Epithelial cell of esophagus (primary cell): ENCODE results near the gene FPR2.

Source experiments
- DNase-seq: peaks from one replicate; pipeline ENCODE4 v3.0.0; 2010; ENCODE audit warnings: low read depth
- H3K4me3 ChIP-seq: 2 replicates; pipeline ENCODE4 v1.5.1; 2011; ENCODE audit warnings: mild to moderate bottlenecking, low read length, control low read depth
- TF ChIP-seq, protein P1 (sequence below): IDR thresholded peaks from 2 replicates; pipeline ENCODE4 v1.5.1; 2011; ENCODE audit warnings: low read depth, mild to moderate bottlenecking, low read length, control low read depth, inconsistent platforms; ENCODE audit not compliant: insufficient read depth; ENCODE audit errors: missing control alignments

Gene FPR2

DNA sequence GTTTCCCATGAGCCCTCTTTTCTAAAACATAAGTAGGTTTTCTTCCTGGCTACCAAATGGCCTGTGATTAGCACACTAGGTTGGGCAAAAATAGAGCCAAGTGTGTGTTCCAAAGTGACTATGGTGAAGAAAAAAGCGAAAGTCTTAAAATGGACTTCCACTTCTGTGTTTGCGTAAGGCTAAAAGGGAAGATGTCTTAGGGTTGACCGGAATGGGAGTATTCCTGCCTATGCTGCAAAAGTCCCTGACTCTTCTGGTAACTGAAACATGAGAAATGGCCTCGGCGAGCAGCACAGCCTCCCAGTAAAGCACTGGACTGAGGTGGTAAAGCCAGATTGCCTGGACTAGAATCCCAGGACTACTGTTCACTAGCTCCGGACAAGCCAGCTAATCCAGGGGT, 6.9 kb upstream of the FPR2 start:
- no peak for DNase-seq
- no peak overlapping the region for H3K4me3 ChIP-seq
- TF ChIP-seq, protein P1, sequence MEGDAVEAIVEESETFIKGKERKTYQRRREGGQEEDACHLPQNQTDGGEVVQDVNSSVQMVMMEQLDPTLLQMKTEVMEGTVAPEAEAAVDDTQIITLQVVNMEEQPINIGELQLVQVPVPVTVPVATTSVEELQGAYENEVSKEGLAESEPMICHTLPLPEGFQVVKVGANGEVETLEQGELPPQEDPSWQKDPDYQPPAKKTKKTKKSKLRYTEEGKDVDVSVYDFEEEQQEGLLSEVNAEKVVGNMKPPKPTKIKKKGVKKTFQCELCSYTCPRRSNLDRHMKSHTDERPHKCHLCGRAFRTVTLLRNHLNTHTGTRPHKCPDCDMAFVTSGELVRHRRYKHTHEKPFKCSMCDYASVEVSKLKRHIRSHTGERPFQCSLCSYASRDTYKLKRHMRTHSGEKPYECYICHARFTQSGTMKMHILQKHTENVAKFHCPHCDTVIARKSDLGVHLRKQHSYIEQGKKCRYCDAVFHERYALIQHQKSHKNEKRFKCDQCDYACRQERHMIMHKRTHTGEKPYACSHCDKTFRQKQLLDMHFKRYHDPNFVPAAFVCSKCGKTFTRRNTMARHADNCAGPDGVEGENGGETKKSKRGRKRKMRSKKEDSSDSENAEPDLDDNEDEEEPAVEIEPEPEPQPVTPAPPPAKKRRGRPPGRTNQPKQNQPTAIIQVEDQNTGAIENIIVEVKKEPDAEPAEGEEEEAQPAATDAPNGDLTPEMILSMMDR = no peak

DNA sequence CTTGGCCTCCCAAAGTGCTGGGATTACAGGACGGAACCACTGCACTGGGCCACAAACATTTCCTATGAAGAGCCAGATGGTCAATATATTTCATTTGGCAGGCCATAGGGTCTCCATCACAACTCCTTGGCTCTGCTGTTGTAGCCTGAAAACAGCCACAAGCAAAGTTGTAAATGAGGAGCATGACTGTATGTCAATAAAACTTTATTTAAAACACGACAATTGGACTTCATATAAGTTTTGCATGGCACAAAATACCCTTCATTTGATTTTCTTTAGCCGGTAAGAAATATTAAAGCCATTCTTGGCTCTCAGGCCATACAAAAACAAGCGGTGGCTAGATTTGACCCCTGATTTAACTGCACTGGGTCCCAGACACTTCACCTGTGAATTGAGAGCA, 6.2 kb upstream of the FPR2 start:
- no peak for DNase-seq
- H3K4me3 ChIP-seq = no peak overlapping the region
- TF ChIP-seq, protein P1 = no peak

DNA sequence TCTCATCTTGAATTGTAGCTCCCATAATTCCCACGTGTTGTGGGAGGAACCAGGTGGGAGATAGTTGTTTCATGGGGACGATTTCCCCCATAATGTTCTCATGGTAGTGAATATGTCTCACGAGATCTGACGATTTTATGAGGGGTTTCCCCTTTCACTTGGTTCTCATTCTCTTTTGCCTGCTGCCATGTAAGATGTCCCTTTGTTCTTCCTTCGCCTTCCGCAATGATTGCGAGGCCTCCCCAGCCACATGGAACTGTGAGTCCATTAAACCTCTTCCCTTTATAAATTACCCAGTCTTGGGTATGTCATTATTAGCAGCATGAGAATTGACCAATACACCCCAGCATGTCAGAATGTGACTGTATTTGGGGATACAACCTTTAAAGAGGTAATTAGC, 5.4 kb upstream of the FPR2 start:
- no peak overlapping the region for H3K4me3 ChIP-seq
- TF ChIP-seq, protein P1 = no peak
- no peak for DNase-seq

DNA sequence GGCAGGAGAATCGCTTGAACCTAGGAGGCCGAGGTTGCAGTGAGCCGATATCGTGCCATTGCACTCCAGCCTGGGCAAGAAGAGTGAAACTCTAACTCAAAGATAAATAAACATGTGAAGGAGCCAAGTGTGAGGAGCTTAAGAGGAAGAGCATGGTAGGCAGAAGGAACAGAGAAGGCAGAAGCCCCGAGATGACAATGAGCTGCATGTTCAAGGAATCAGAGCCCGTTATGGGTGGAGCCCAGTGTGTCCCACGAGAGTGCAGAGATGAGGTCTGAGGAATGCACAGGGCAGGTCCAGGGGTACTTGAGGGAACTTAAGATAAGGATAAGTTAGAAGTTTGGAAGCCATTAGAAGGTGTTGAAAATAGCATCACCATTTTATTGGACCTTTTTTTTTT, 716 bp downstream of the FPR2 start:
- TF ChIP-seq, protein P1 = no peak
- no peak overlapping the region for H3K4me3 ChIP-seq
- no peak for DNase-seq

DNA sequence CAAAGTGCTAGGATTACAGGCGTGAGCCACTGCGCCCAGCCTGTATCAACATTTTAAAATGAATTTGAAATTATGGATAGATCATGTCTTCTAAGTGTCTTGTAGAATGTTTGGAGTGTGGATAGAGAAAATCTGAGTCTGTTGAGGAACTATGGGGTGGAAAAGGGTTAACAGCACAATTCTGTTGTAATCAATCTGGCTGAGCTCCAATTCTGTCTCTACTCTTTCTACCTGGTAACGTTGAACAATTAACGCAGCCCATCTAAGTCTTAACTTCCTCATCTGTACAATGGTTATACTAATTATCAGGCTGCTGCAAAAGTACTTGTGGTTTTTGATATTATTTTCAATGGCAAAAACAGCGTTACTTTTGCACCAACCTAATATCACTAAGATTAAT, 4.1 kb downstream of the FPR2 start:
- TF ChIP-seq, protein P1 = no peak
- H3K4me3 ChIP-seq = no peak overlapping the region
- DNase-seq = no peak

DNA sequence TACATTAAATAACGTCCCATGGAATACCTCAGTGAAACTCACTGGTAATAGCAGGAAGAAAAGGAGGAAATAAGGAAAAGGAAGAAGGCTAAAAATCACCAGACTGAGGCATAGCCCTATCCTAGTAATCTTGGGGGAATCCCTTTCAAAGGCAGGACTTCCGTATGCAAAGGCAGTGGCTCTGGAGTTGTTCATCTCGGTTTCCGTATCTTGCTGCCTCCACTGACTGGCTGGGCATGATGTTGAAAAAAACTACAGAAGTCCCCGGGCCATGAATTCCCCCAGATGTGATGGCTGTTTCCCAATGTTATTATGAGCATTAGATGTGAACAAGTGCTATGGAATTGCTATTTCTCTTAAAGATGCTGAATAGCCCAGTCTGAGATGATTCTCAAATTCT, 5.5 kb downstream of the FPR2 start:
- DNase-seq = no peak
- TF ChIP-seq, protein P1 = no peak
- no peak overlapping the region for H3K4me3 ChIP-seq

DNA sequence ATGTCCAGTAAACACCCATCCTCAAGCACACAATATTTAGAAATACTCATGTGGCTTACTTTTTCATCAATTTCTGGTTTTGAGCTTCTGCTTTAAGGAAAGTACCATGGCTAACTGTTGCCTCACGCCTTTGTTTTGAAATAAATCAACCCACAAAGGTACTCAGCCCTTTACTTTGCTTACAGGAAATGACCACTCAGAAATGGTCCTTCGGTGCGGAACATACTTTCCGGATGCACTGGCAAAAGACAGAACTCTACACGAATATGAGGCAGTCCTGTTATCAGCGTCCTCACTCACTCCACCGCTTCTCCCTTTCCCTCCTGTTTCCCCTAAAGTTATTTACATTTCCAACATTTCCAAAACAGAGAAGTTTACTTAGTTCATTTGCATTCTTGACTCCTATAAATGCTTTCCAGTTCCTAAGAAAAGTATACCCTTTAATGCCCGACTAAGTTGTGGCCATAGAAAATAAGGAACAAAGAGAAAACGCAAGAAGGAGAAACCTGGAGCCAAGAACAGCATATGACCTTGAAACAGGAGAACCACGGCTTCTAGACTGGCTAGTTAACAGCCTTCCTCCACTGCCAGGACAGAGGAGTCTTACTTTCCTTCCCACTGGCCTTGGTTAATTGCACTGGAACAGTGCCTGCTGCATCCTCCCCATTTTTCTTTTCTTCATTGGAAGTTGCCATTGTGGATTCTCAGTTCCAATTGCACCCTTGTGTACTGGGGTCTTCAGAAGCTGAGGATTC, 10.6 kb downstream of the FPR2 start:
- DNase-seq = no peak
- no peak overlapping the region for H3K4me3 ChIP-seq
- TF ChIP-seq, protein P1 = no peak
